Ectodermal cell (in vitro differentiated cells): Measurements from ENCODE around the gene B3GNT2.
"Not testable (repeated sequence)": the region's sequence is repeated elsewhere in the genome, so short reads cannot be mapped to it uniquely, and the experiment has no call there.

Source experiments
- H3K27ac ChIP-seq: 2 replicates; pipeline ENCODE4 v1.7.0; 2013; ENCODE audit warnings: mild to moderate bottlenecking, low read depth, low read length; ENCODE audit not compliant: insufficient read depth, poor library complexity, severe bottlenecking
- H3K27me3 ChIP-seq: 2 replicates; pipeline ENCODE4 v1.7.0; 2013; ENCODE audit warnings: mild to moderate bottlenecking, low read length; ENCODE audit not compliant: insufficient read depth, control insufficient read depth, poor library complexity, severe bottlenecking
- H3K36me3 ChIP-seq: one replicate; pipeline ENCODE4 v1.7.0; 2013; ENCODE audit warnings: low read length; ENCODE audit not compliant: control insufficient read depth, insufficient read depth
- H3K4me1 ChIP-seq: one replicate; pipeline ENCODE4 v1.7.0; 2013; ENCODE audit warnings: low read length; ENCODE audit not compliant: control insufficient read depth, insufficient read depth
- H3K4me3 ChIP-seq: 2 replicates; pipeline ENCODE4 v1.7.0; 2013; ENCODE audit warnings: low read depth, low read length, control low read depth; ENCODE audit not compliant: insufficient read depth
- H3K9me3 ChIP-seq: 2 replicates; pipeline ENCODE4 v1.7.0; 2013; ENCODE audit warnings: mild to moderate bottlenecking, low read length, moderate library complexity; ENCODE audit not compliant: control insufficient read depth
- WGBS, 2 experiments: methylation state at CpG; one replicate each; pipeline ENCODE4 v1.1.7; 2013; ENCODE audit warnings: missing lambda C conversion rate in 2 of 2; 5-methylcytosine and 5-hydroxymethylcytosine counted together

The B3GNT2 gene

DNA sequence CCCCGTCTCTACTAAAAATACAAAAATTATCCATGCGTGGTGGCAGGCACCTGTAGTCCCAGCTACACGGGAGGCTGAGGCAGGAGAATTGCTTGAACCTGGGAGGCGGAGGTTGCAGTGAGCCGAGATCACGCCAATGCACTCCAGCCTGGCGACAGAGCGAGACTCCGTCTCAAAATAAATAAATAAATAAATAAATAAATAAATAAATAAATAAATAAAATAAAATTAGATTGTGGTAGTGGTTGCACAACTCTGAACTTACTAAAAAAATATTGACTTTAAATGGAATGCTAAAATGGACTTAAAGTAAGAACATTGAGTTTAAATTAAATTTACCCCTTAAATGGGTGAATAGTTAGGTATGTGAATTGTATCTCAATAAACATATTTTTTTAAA lies 35.2 kb upstream of the B3GNT2 start:
- H3K9me3 ChIP-seq, H3K36me3 ChIP-seq, H3K27ac ChIP-seq, H3K4me3 ChIP-seq, H3K27me3 ChIP-seq: not testable (repeated sequence)
- H3K4me1 ChIP-seq = peaks cover 16% of the 10 kb centered on the region
- 91 to 96% methylated on average over 5 to 6 of the region's 9 CpGs for WGBS, 2 experiments

DNA sequence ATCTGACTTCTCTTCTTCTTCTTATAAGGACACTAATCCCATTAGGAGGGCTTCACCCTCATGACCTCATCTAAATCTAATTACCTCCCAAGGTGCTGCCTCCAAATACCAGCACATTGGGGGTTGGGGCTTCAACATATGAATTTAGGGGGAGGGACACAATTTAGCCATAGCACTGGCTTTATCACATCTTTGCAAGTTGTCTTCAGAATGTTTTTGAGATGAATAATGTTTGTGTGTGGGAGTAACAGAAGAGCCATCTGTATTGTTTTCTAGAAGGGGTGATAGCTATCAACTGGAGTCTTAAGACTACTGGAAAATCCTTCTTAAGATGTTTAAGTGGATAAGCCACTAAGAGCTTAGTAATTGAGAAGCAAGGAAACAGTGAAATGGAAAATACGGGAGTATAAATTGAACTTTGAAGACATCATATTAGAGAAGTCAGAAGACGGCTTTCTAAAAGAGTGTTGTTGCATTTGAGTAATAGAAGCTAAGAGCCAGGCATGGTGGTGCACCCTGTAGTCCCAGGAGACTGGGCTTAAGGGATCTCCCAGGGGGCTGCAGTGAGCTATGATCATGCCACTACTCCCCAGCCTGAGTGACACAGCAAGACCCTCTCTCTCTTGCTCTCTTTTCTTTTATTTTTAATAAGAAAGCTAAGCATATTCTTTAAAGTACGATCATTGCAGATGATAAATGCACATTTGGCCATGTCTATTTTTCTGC lies 32.6 kb upstream of the B3GNT2 start:
- no peaks in the 10 kb centered on the region for H3K36me3 ChIP-seq
- peaks cover 16% of the 10 kb centered on the region for H3K4me1 ChIP-seq
- H3K4me3 ChIP-seq = no peak overlapping the region
- H3K27me3 ChIP-seq = no peaks in the 10 kb centered on the region
- H3K27ac ChIP-seq = no peak overlapping the region
- WGBS, 2 experiments = 88 to 89% methylated on average over 2 to 3 of the region's 3 CpGs
- H3K9me3 ChIP-seq = no peaks in the 10 kb centered on the region

DNA sequence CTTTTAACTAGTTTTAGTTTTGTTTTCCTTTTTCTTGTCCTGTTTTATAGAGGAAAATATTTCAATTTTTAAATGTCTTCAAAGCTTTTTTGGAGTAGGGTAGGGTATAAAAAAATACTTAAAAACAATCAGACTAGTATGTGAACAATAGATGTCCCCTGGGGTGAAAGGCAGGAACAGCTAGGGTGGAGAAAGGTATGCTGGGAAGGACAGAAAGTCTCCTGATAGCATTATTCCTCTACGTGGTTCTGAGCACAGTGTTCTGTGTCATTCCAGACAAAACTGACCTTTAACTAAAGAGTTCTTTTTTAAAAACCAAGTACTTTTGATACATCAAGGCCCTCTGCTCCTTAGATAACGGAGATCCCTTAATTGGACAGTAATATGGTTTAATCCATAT lies 32.1 kb upstream of the B3GNT2 start:
- 65% methylated on average over 2 of the region's 2 CpGs for WGBS, 2 experiments
- Histone ChIP-seq H3K27ac (no peak overlapping the region), H3K36me3 (no peaks in the 10 kb centered on the region), H3K4me1 (peaks cover 16% of the 10 kb centered on the region), H3K27me3 (no peaks in the 10 kb centered on the region), H3K9me3 (no peaks in the 10 kb centered on the region), H3K4me3 (no peak overlapping the region)

- H3K4me1 ChIP-seq = peaks cover 3% of the 10 kb centered on the region
- no peak overlapping the region for H3K27ac ChIP-seq
- no peak overlapping the region for H3K4me3 ChIP-seq
- H3K9me3 ChIP-seq = no peaks in the 10 kb centered on the region
- WGBS, 2 experiments = 71 to 77% methylated on average over 3 to 4 of the region's 4 CpGs
- H3K36me3 ChIP-seq = no peaks in the 10 kb centered on the region
- H3K27me3 ChIP-seq = no peaks in the 10 kb centered on the region
These were observed 20.2 kb upstream of the B3GNT2 start for GRCh38 chr2:62175728-62176127.

- Histone ChIP-seq H3K27ac (no peak overlapping the region), H3K36me3 (no peaks in the 10 kb centered on the region), H3K4me1 (peaks cover 7% of the 10 kb centered on the region), H3K9me3 (no peaks in the 10 kb centered on the region), H3K27me3 (no peaks in the 10 kb centered on the region), H3K4me3 (no peak overlapping the region)
These were observed 19.1 kb upstream of the B3GNT2 start for GRCh38 chr2:62176801-62177200.

DNA sequence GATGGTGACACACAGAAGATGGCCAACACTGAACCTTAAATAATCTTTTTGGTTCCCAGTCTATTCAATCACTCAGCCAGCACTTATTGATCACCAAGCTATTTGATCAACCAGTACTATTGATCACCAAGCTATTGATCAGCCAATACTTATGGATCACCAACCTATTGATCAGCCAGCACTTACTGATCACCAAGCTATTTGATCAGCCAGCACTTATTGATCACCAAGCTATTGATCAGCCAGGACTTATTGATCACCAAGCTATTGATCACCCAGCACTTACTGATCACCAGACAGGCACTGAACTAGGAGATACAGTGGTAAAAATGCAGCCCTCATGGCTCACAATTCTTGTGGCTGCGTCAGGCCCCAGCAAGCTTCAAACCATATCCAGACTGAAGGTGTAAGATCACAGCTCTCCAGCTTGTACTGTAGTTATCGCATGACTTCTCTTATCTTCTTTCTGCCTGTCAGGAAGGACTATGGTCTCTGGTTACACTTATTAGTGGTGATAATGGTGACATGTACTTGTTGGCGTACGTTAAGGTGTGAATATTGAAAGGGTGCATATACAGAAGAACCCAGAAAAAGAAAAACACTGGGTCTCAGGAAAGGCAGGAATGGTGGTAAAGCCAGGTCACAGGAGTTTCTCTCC lies 18.4 kb upstream of the B3GNT2 start:
- Histone ChIP-seq H3K4me3 (no peak overlapping the region), H3K9me3 (no peaks in the 10 kb centered on the region), H3K4me1 (peaks cover 11% of the 10 kb centered on the region), H3K27ac (no peak overlapping the region), H3K27me3 (no peaks in the 10 kb centered on the region), H3K36me3 (no peaks in the 10 kb centered on the region)
- 92 to 99% methylated on average over 4 of the region's 4 CpGs for WGBS, 2 experiments

- H3K36me3 ChIP-seq = no peaks in the 10 kb centered on the region
- H3K9me3 ChIP-seq = no peaks in the 10 kb centered on the region
- WGBS, 2 experiments = 95 to 98% methylated on average over 5 of the region's 5 CpGs
- no peaks in the 10 kb centered on the region for H3K27me3 ChIP-seq
- no peak overlapping the region for H3K4me3 ChIP-seq
- H3K27ac ChIP-seq = no peak overlapping the region
- peaks cover 11% of the 10 kb centered on the region for H3K4me1 ChIP-seq
These were observed 17.1 kb upstream of the B3GNT2 start for GRCh38 chr2:62178741-62179271.

GRCh38 chr2:62180975-62181374 lies 14.9 kb upstream of the B3GNT2 start:
- Histone ChIP-seq H3K36me3 (no peaks in the 10 kb centered on the region), H3K9me3 (no peaks in the 10 kb centered on the region), H3K4me3 (no peak overlapping the region), H3K4me1 (peaks cover 8% of the 10 kb centered on the region), H3K27ac (no peak overlapping the region), H3K27me3 (no peaks in the 10 kb centered on the region)
- WGBS, 2 experiments = 69 to 78% methylated on average over 3 to 4 of the region's 4 CpGs

GRCh38 chr2:62181843-62182242 lies 14.1 kb upstream of the B3GNT2 start:
- H3K9me3 ChIP-seq = no peaks in the 10 kb centered on the region
- H3K36me3 ChIP-seq = no peaks in the 10 kb centered on the region
- H3K27me3 ChIP-seq = no peaks in the 10 kb centered on the region
- no peak overlapping the region for H3K4me3 ChIP-seq
- peaks cover 8% of the 10 kb centered on the region for H3K4me1 ChIP-seq
- H3K27ac ChIP-seq = no peak overlapping the region
- WGBS, 2 experiments = 79 to 87% methylated on average over 3 of the region's 3 CpGs

- H3K36me3 ChIP-seq = no peaks in the 10 kb centered on the region
- peaks cover 8% of the 10 kb centered on the region for H3K4me1 ChIP-seq
- WGBS, 2 experiments = 91 to 93% methylated on average over 3 of the region's 3 CpGs
- H3K27me3 ChIP-seq = no peaks in the 10 kb centered on the region
- no peaks in the 10 kb centered on the region for H3K9me3 ChIP-seq
- no peak overlapping the region for H3K27ac ChIP-seq
- no peak overlapping the region for H3K4me3 ChIP-seq
These were observed 11.2 kb upstream of the B3GNT2 start for GRCh38 chr2:62184512-62185230.
